GM12891 (cell line): Measurements from ENCODE around the gene CACNA2D1.
"Not testable (repeated sequence)": the region's sequence is repeated elsewhere in the genome, so short reads cannot be mapped to it uniquely, and the experiment has no call there.

Source experiments
- DNase-seq: peaks from one replicate; pipeline ENCODE4 v3.0.0; 2011; ENCODE audit warnings: low spot score; ENCODE audit not compliant: insufficient read length
- FAIRE-seq: peaks from 2 replicates; lab custom pipeline; 2011; peaks lifted over from hg19 to GRCh38; lab: Jason Lieb, UNC
- PAX5 ChIP-seq: IDR thresholded peaks from 2 replicates; pipeline ENCODE4 v1.6.1; 2011; ENCODE audit warnings: low read length, moderate library complexity, mild to moderate bottlenecking; ENCODE audit not compliant: insufficient read depth, severe bottlenecking
- POLR2A ChIP-seq: IDR thresholded peaks from 2 replicates; pipeline ENCODE4 v1.6.1; 2011; ENCODE audit warnings: low read depth, low read length, control low read depth
- POLR2AphosphoS5 ChIP-seq: IDR thresholded peaks from 2 replicates; pipeline ENCODE4 v1.6.1; 2011; ENCODE audit warnings: low read depth, low read length, control low read depth
- POU2F2 ChIP-seq: IDR thresholded peaks from 2 replicates; pipeline ENCODE4 v1.6.1; 2011; ENCODE audit warnings: low read depth, mild to moderate bottlenecking, control low read depth, low read length, moderate library complexity
- SPI1 ChIP-seq: IDR thresholded peaks from 2 replicates; pipeline ENCODE4 v1.6.1; 2011; ENCODE audit warnings: low read depth, low read length, control low read depth
- TAF1 ChIP-seq: IDR thresholded peaks from 2 replicates; pipeline ENCODE4 v1.6.1; 2011; ENCODE audit warnings: low read depth, low read length, control low read depth

Gene CACNA2D1

GRCh38 chr7:82397879-82398524, 45.6 kb downstream of the CACNA2D1 start:
- DNase-seq (no peak), FAIRE-seq (no peak)
- TF ChIP-seq SPI1 (no peak), PAX5 (no peak), POU2F2 (no peak), POLR2AphosphoS5 (no peak)

GRCh38 chr7:82396343-82396742, 47.2 kb downstream of the CACNA2D1 start:
- FAIRE-seq (no peak), DNase-seq (no peak)
- TF ChIP-seq POU2F2 (no peak), TAF1 (no peak), POLR2AphosphoS5 (no peak), SPI1 (no peak), POLR2A (no peak), PAX5 (no peak)

- TF ChIP-seq POLR2A: no peak
- TF ChIP-seq SPI1: no peak
- TF ChIP-seq POU2F2: no peak
- DNase-seq (no peak), FAIRE-seq (no peak)
These were observed 48.4 kb downstream of the CACNA2D1 start for GRCh38 chr7:82395147-82395546.

- no peak for FAIRE-seq
These were observed 49.7 kb downstream of the CACNA2D1 start for GRCh38 chr7:82393840-82394220.

GRCh38 chr7:82393076-82393839, 50.3 kb downstream of the CACNA2D1 start:
- no peak for DNase-seq
- FAIRE-seq: no peak
- TF ChIP-seq PAX5: no peak
- TF ChIP-seq POU2F2: no peak
- no peak for TF ChIP-seq POLR2AphosphoS5
- no peak for TF ChIP-seq SPI1
- no peak for TF ChIP-seq POLR2A
- no peak for TF ChIP-seq TAF1

More at GRCh38 chr7:82393840-82394220, 49.7 kb downstream of the CACNA2D1 start:
- DNase-seq: no peak
- TF ChIP-seq SPI1 (no peak), POLR2AphosphoS5 (no peak), POLR2A (no peak), POU2F2 (no peak), TAF1 (no peak)

- DNase-seq: no peak
- TF ChIP-seq SPI1 (no peak), PAX5 (no peak), TAF1 (no peak), POU2F2 (no peak), POLR2A (no peak), POLR2AphosphoS5 (no peak)
- no peak for FAIRE-seq
These were observed 52.6 kb downstream of the CACNA2D1 start for GRCh38 chr7:82390936-82391335.

- DNase-seq: no peak
- TF ChIP-seq POLR2A: no peak
- no peak for TF ChIP-seq SPI1
- TF ChIP-seq POLR2AphosphoS5: no peak
- no peak for TF ChIP-seq PAX5
- TF ChIP-seq POU2F2: no peak
- no peak for TF ChIP-seq TAF1
- no peak for FAIRE-seq
These were observed 53.7 kb downstream of the CACNA2D1 start for GRCh38 chr7:82389876-82390275.

- FAIRE-seq: no peak
- no peak for TF ChIP-seq SPI1
- TF ChIP-seq POU2F2: no peak
- no peak for TF ChIP-seq TAF1
- no peak for DNase-seq
These were observed 55.4 kb downstream of the CACNA2D1 start for GRCh38 chr7:82388138-82388537.

- not testable (repeated sequence) for DNase-seq, FAIRE-seq
These were observed 57.0 kb downstream of the CACNA2D1 start for GRCh38 chr7:82386571-82386970.

- no peak for TF ChIP-seq POU2F2
- TF ChIP-seq SPI1: no peak
- TF ChIP-seq TAF1: no peak
- DNase-seq (no peak), FAIRE-seq (no peak)
These were observed 58.8 kb downstream of the CACNA2D1 start for GRCh38 chr7:82384779-82385178.
